Lower leg skin (tissue), 4 donors: Measurements from ENCODE around the gene RHBDL1. TPM values are rescaled to one million over a fixed set of nuclear protein-coding genes. Genes with fewer than 3 reads are reported as not detected.

ENCODE experiments used
- DNase-seq, 2 donors: peaks; one replicate each; pipeline ENCODE4 v3.0.0-alpha.2; 2019; ENCODE audit warnings: low spot score in 2 of 2
- H3K4me3 ChIP-seq: fragments of 200-600 bp; sonication (generic); 2 replicates; pipeline ENCODE4 v1.5.1; 2017; ENCODE audit warnings: mild to moderate bottlenecking, low read depth; ENCODE audit not compliant: poor library complexity, severe bottlenecking
- POLR2A ChIP-seq, 2 donors: fragments of 450-650 bp; IDR thresholded peaks; one replicate each; pipeline ENCODE4 v1.6.1; 2016 to 2017; ENCODE audit warnings: antibody characterized with exemption in 2 of 2, mild to moderate bottlenecking in 1 of 2, moderate library complexity in 1 of 2
- WGBS, 2 donors: methylation state at CpG; one replicate each; pipeline ENCODE4 v1.1.5; 2018; 5-methylcytosine and 5-hydroxymethylcytosine counted together
- intact Hi-C: fragments of 100-400 bp; cut with DNase I; formaldehyde crosslinking; loops from one replicate; pipeline ENCODE4 v1.15.0; 2023; ENCODE audit warnings: low total_unique reads
- total RNA-seq, 4 donors: library from RNA; depleted of rRNA; stranded (reverse); fragments of >200 nt; gene quantifications; one replicate each; pipeline ENCODE4 v1.1.0, GENCODE V29; 2016
- TF ChIP-seq, protein P1 (sequence below), 3 donors: fragments of 450-650 bp; IDR thresholded peaks; one replicate each; pipeline ENCODE4 v1.5.1; 2016; ENCODE audit warnings: antibody characterized with exemption in 3 of 3, mild to moderate bottlenecking in 3 of 3, moderate library complexity in 2 of 3

The RHBDL1 gene
- total RNA-seq, result 1 to 10 TPM; 1.4 to 5.3 (median 2.6) TPM

GRCh38 chr16:674968-675883 is at the start of gene RHBDL1:
Gene RHBDL1 (plus strand): TSS chr16:675671. CDS start chr16:675791, 120 bp downstream.
- no peak for TF ChIP-seq POLR2A (IDR thresholded peaks at IDR 0.05)
- TF ChIP-seq, protein P1, sequence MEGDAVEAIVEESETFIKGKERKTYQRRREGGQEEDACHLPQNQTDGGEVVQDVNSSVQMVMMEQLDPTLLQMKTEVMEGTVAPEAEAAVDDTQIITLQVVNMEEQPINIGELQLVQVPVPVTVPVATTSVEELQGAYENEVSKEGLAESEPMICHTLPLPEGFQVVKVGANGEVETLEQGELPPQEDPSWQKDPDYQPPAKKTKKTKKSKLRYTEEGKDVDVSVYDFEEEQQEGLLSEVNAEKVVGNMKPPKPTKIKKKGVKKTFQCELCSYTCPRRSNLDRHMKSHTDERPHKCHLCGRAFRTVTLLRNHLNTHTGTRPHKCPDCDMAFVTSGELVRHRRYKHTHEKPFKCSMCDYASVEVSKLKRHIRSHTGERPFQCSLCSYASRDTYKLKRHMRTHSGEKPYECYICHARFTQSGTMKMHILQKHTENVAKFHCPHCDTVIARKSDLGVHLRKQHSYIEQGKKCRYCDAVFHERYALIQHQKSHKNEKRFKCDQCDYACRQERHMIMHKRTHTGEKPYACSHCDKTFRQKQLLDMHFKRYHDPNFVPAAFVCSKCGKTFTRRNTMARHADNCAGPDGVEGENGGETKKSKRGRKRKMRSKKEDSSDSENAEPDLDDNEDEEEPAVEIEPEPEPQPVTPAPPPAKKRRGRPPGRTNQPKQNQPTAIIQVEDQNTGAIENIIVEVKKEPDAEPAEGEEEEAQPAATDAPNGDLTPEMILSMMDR (IDR thresholded peaks at IDR 0.05), result no peak
- 10 to 11% methylated on average over 33 to 37 of the region's 73 CpGs for WGBS, 2 donors
- H3K4me3 ChIP-seq, result no peak within 1 kb of the TSS
- no peak for DNase-seq
- intact Hi-C loops, result no loop called here

GRCh38 chr16:625977-626765 is 49.3 kb upstream of the RHBDL1 start:
- no peak for TF ChIP-seq POLR2A (IDR thresholded peaks at IDR 0.05)
- TF ChIP-seq, protein P1 (IDR thresholded peaks at IDR 0.05), result no peak
- no peak for DNase-seq
- 92 to 97% methylated on average over 29 to 35 of the region's 35 CpGs for WGBS, 2 donors
- intact Hi-C loops, result no loop called here
- H3K4me3 ChIP-seq, result no peak overlapping the region

GRCh38 chr16:626787-627453 is 48.6 kb upstream of the RHBDL1 start:
- intact Hi-C loops, result no loop called here
- DNase-seq, result peak in 1 of 2 donors; percentile 90
- WGBS, 2 donors, result 77 to 79% methylated on average over 29 of the region's 29 CpGs
- no peak overlapping the region for H3K4me3 ChIP-seq
- TF ChIP-seq, protein P1 (IDR thresholded peaks at IDR 0.05), result no peak
- TF ChIP-seq POLR2A (IDR thresholded peaks at IDR 0.05), result no peak

DNA sequence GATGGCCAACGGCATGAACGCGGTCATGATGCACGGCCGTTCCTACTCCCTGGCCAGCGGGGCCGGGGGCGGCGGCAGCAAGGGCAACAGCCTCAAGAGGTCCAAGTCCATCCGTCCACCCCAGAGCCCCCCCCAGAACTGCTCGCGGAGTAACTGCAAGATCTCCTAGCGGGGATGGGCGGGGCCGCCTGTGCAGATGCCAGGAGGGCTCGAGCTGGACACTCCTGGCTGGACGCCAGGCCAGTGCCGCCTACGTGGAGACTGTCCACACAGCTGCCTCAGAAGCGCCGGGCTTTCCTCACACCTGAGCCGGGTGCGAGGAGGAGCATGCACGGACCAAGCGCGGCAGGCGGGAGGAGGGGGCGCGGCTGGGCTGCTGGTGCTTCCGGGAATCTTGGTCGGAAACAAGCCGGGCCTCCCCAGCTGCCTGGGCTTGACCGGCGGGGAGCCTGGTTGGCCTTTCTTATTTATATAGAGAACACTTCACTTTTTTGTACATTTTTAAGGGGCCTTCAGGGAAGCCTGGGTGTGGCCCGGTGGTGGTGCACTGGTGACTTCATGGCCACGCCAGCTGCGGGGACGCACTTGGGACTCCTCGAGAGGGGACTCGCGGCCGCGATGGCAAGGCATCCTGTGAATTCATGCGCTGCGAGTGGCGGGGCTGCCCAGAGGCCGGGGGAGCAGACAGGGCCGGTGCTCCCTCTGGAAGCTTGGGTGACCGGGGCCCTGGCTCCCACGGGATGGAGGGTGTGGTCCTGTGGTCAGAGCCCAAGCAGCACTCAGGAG is 47.8 kb upstream of the RHBDL1 start:
- intact Hi-C loops, result no loop called here
- no peak overlapping the region for H3K4me3 ChIP-seq
- peak in 1 of 2 donors; percentile 88 for DNase-seq
- 81 to 95% methylated on average over 43 to 50 of the region's 50 CpGs for WGBS, 2 donors
- TF ChIP-seq, protein P1 (IDR thresholded peaks at IDR 0.05), result no peak
- no peak for TF ChIP-seq POLR2A (IDR thresholded peaks at IDR 0.05)
